Measurements from ENCODE around the gene FHIT.
A peak's percentile ranks its signal among the peaks of the same experiment; 100 is the strongest.

Gene FHIT

GRCh38 chr3:60046210-60046609, 1205.0 kb downstream of the FHIT start:
- no peak for DNase-seq (ENCODE audit: low read depth)

GRCh38 chr3:60045686-60046085, 1205.6 kb downstream of the FHIT start:
- DNase-seq (ENCODE audit: low read depth) = no peak

GRCh38 chr3:60036803-60037202, 1214.4 kb downstream of the FHIT start:
- DNase-seq (ENCODE audit: low read depth) = no peak

- no peak for DNase-seq (ENCODE audit: low read depth)
Measured at GRCh38 chr3:60033901-60034453, 1217.3 kb downstream of the FHIT start.

GRCh38 chr3:60030982-60031381, 1220.3 kb downstream of the FHIT start:
- DNase-seq (ENCODE audit: low read depth) = no peak

GRCh38 chr3:60028233-60028632, 1223.0 kb downstream of the FHIT start:
- DNase-seq (ENCODE audit: low read depth) = no peak

GRCh38 chr3:60027335-60027734, 1223.9 kb downstream of the FHIT start:
- no peak for DNase-seq (ENCODE audit: low read depth)

GRCh38 chr3:60025096-60026050, 1225.9 kb downstream of the FHIT start:
- DNase-seq (ENCODE audit: low read depth) = no peak

- no peak for DNase-seq (ENCODE audit: low read depth)
Measured at GRCh38 chr3:60024400-60024799, 1226.9 kb downstream of the FHIT start.

GRCh38 chr3:60023189-60023588, 1228.1 kb downstream of the FHIT start:
- no peak for DNase-seq (ENCODE audit: low read depth)

- DNase-seq (ENCODE audit: low read depth) = peak; percentile 1
Measured at GRCh38 chr3:60017631-60018030, 1233.6 kb downstream of the FHIT start.

GRCh38 chr3:60015032-60015705, 1236.1 kb downstream of the FHIT start:
- no peak for DNase-seq (ENCODE audit: low read depth)

- no peak for DNase-seq (ENCODE audit: low read depth)
Measured at GRCh38 chr3:60013241-60013640, 1238.0 kb downstream of the FHIT start.

- DNase-seq (ENCODE audit: low read depth) = no peak
Measured at GRCh38 chr3:60011218-60011617, 1240.0 kb downstream of the FHIT start.

GRCh38 chr3:60010781-60011180, 1240.5 kb downstream of the FHIT start:
- no peak for DNase-seq (ENCODE audit: low read depth)

GRCh38 chr3:60009931-60010478, 1241.2 kb downstream of the FHIT start:
- DNase-seq (ENCODE audit: low read depth) = no peak

GRCh38 chr3:60001369-60001768, 1249.9 kb downstream of the FHIT start:
- no peak for DNase-seq (ENCODE audit: low read depth)

GRCh38 chr3:60000311-60001105, 1250.7 kb downstream of the FHIT start:
- DNase-seq (ENCODE audit: low read depth) = no peak

- no peak for DNase-seq (ENCODE audit: low read depth)
Measured at GRCh38 chr3:59998058-59998457, 1253.2 kb downstream of the FHIT start.

GRCh38 chr3:59997583-59997982, 1253.7 kb downstream of the FHIT start:
- DNase-seq (ENCODE audit: low read depth) = no peak

GRCh38 chr3:59996056-59996455, 1255.2 kb downstream of the FHIT start:
- no peak for DNase-seq (ENCODE audit: low read depth)

- DNase-seq (ENCODE audit: low read depth) = no peak
Measured at GRCh38 chr3:59995563-59995962, 1255.7 kb downstream of the FHIT start.

Data from activated T-helper 9 cell treated with anti-CD3 and anti-CD28 coated beads, Interleukin-2, amount 50 U/mL, for 16 hours (primary cell).